HCT116 (cell line): Measurements from ENCODE around the gene SETD9. TPM values are rescaled to one million over a fixed set of nuclear protein-coding genes. Genes with fewer than 3 reads are reported as not detected.

Experiments used
- ATAC-seq: fragments of 200-7000 bp; cut with Tn5 transposase; 2 replicates; pipeline ENCODE4 v1.9.1; 2020; ENCODE audit warnings: mild to moderate bottlenecking, moderate library complexity
- BruUV-seq: library from RNA; stranded (reverse); fragments of 400-500 nt; replicated peaks from 2 replicates; lab custom pipeline; 2021; lab: Mats Ljungman, UMichigan
- CTCF ChIA-PET: fragments of 300-600 bp; sonication (Branson Sonifier 250); formaldehyde crosslinking; loops from one replicate; lab custom pipeline; 2021; ENCODE audit warnings: antibody characterized with exemption; lab: Charles Lee
- POLR2A ChIA-PET: fragments of 300-600, 350-600 bp; sonication (Branson Sonifier 250); formaldehyde crosslinking; loops from one replicate; lab custom pipeline; 2021; ENCODE audit warnings: antibody characterized with exemption; lab: Charles Lee
- RAD21 ChIA-PET, 2 experiments: fragments of 300-600 bp; sonication (Branson Sonifier 250); formaldehyde crosslinking; loops; one replicate each; lab custom pipeline; 2023; ENCODE audit warnings: low total read pairs in 2 of 2; ENCODE audit not compliant: uncharacterized antibody in 2 of 2, unreplicated experiment in 2 of 2, low non-redundant PET in 1 of 2; lab: Charles Lee
- DNase-seq: peaks from one replicate; pipeline ENCODE4 v3.0.0-alpha.2; 2010; ENCODE audit warnings: low read depth, low spot score
- H2AFZ ChIP-seq: fragments of 200-600 bp; shearing (Covaris generic), sonication (generic); 2 replicates; pipeline ENCODE4 v1.6.1; 2017; ENCODE audit warnings: low read depth, mixed run types, mixed read lengths, antibody characterized with exemption, low read length; ENCODE audit not compliant: poor library complexity, severe bottlenecking
- H3K27ac ChIP-seq: 2 replicates; pipeline ENCODE4 v1.5.1; 2012; ENCODE audit warnings: low read depth, low read length
- H3K27me3 ChIP-seq: fragments of 200-600 bp; sonication (generic); 2 replicates; pipeline ENCODE4 v1.6.1; 2016; ENCODE audit warnings: mixed run types, low read length, mixed read lengths; ENCODE audit not compliant: insufficient read depth
- H3K36me3 ChIP-seq, 2 experiments: fragments of 200-500 bp in 1 of 2; fragments of 200-600 bp in 1 of 2; sonication (Bioruptor generic) in 1 of 2; sonication (generic) in 1 of 2; 2 replicates each; pipeline versions ENCODE4 v1.5.1 to v1.6.1; 2014 to 2016; ENCODE audit warnings: low read length in 2 of 2, inconsistent platforms in 1 of 2, mixed read lengths in 1 of 2, mixed run types in 1 of 2; ENCODE audit not compliant: insufficient read depth in 2 of 2, control insufficient read depth in 1 of 2
- H3K4me1 ChIP-seq, 2 experiments: fragments of 200-600 bp in 1 of 2; sonication (generic) in 1 of 2; 2 replicates each; pipeline versions ENCODE4 v1.5.1 to v1.6.1; 2012 to 2017; ENCODE audit warnings: low read length in 2 of 2, inconsistent platforms in 1 of 2, mild to moderate bottlenecking in 1 of 2, mixed read lengths in 1 of 2, mixed run types in 1 of 2, moderate library complexity in 1 of 2; ENCODE audit not compliant: insufficient read depth in 2 of 2, control insufficient read depth in 1 of 2
- H3K4me2 ChIP-seq: fragments of 200-600 bp; sonication (generic); 2 replicates; pipeline ENCODE4 v1.6.1; 2017; ENCODE audit warnings: mixed run types, low read length, mixed read lengths
- H3K4me3 ChIP-seq, 2 experiments: fragments of 200-600 bp in 1 of 2; sonication (generic) in 1 of 2; replicated peaks in 1 of 2; 2 replicates each; pipeline ENCODE4 v1.5.1; 2011 to 2016; ENCODE audit warnings: low read length in 2 of 2, control low read depth in 1 of 2, low read depth in 1 of 2, mild to moderate bottlenecking in 1 of 2, mixed read lengths in 1 of 2, mixed run types in 1 of 2
- H3K79me2 ChIP-seq: fragments of 200-600 bp; sonication (generic); 2 replicates; pipeline ENCODE4 v1.6.1; 2017; ENCODE audit warnings: mild to moderate bottlenecking, mixed run types, low read length, moderate library complexity, mixed read lengths; ENCODE audit not compliant: insufficient read depth
- H3K9ac ChIP-seq: fragments of 200-600 bp; sonication (generic); 2 replicates; pipeline ENCODE4 v1.6.1; 2016; ENCODE audit warnings: low read length, mixed read lengths
- H3K9me2 ChIP-seq: fragments of 200-600 bp; sonication (generic), shearing (Covaris generic); 2 replicates; pipeline ENCODE4 v1.6.1; 2017; ENCODE audit warnings: mixed run types, mild to moderate bottlenecking, moderate library complexity; ENCODE audit not compliant: insufficient read depth
- H3K9me3 ChIP-seq, 2 experiments: fragments of 200-500 bp in 1 of 2; fragments of 200-600 bp in 1 of 2; sonication (Bioruptor generic) in 1 of 2; sonication (generic) in 1 of 2; 2 replicates each; pipeline ENCODE4 v1.6.1; 2014 to 2017; ENCODE audit warnings: low read length in 2 of 2, mixed read lengths in 2 of 2, inconsistent platforms in 1 of 2, low read depth in 1 of 2, mild to moderate bottlenecking in 1 of 2, mixed run types in 1 of 2, moderate library complexity in 1 of 2; ENCODE audit not compliant: control insufficient read depth in 1 of 2, insufficient read depth in 1 of 2
- H4K20me1 ChIP-seq: fragments of 200-600 bp; sonication (generic), shearing (Covaris generic); 2 replicates; pipeline ENCODE4 v1.6.1; 2017; ENCODE audit warnings: mixed run types, mild to moderate bottlenecking, moderate library complexity; ENCODE audit not compliant: insufficient read depth
- ATF3 ChIP-seq: IDR thresholded peaks from 2 replicates; pipeline ENCODE4 v1.6.1; 2012
- CBX3 ChIP-seq: IDR thresholded peaks from 2 replicates; pipeline ENCODE4 v1.6.1; 2012; ENCODE audit warnings: low read depth
- CEBPB ChIP-seq: IDR thresholded peaks from 2 replicates; pipeline ENCODE4 v1.6.1; 2012; ENCODE audit warnings: low read depth
- CTCF ChIP-seq, 3 experiments: fragments of 200-600 bp in 1 of 3; sonication (generic) in 1 of 3; IDR thresholded peaks in 2 of 3; conservative IDR thresholded peaks in 1 of 3; 2 replicates each; pipeline ENCODE4 v1.5.1; 2012 to 2017; ENCODE audit warnings: low read depth in 2 of 3, low read length in 2 of 3, antibody characterized with exemption in 1 of 3, borderline replicate concordance in 1 of 3, control low read depth in 1 of 3, mild to moderate bottlenecking in 1 of 3, mixed read lengths in 1 of 3, mixed run types in 1 of 3, moderate library complexity in 1 of 3; ENCODE audit not compliant: insufficient read depth in 1 of 3
- EGR1 ChIP-seq: IDR thresholded peaks from 2 replicates; pipeline ENCODE4 v1.6.1; 2012; ENCODE audit warnings: low read depth
- ELF1 ChIP-seq: IDR thresholded peaks from 2 replicates; pipeline ENCODE4 v1.6.1; 2012; ENCODE audit warnings: low read depth, borderline replicate concordance
- EZH2 ChIP-seq: fragments of 200-600 bp; sonication (generic); IDR thresholded peaks from 2 replicates; pipeline ENCODE4 v1.6.1; 2017; ENCODE audit warnings: antibody characterized with exemption, mixed run types
- EZH2phosphoT487 ChIP-seq: fragments of 200-600 bp; IDR thresholded peaks from 2 replicates; pipeline ENCODE4 v1.6.1; 2018; ENCODE audit warnings: antibody characterized with exemption, borderline replicate concordance
- FOSL1 ChIP-seq: IDR thresholded peaks from 2 replicates; pipeline ENCODE4 v1.6.1; 2012; ENCODE audit warnings: low read depth
- JUND ChIP-seq: IDR thresholded peaks from 2 replicates; pipeline ENCODE4 v1.6.1; 2012
- MAX ChIP-seq: IDR thresholded peaks from 2 replicates; pipeline ENCODE4 v1.6.1; 2012
- POLR2A ChIP-seq: IDR thresholded peaks from 2 replicates; pipeline ENCODE4 v1.7.0; 2011; ENCODE audit warnings: borderline replicate concordance; ENCODE audit not compliant: insufficient read depth, insufficient read length; ENCODE audit errors: extremely low read depth
- POLR2AphosphoS5 ChIP-seq: IDR thresholded peaks from 2 replicates; pipeline ENCODE4 v1.6.1; 2011; ENCODE audit warnings: mild to moderate bottlenecking, low read depth, low read length, moderate library complexity
- REST ChIP-seq: IDR thresholded peaks from 2 replicates; pipeline ENCODE4 v1.6.1; 2012; ENCODE audit warnings: low read depth
- SIN3A ChIP-seq: IDR thresholded peaks from 2 replicates; pipeline ENCODE4 v1.6.1; 2012; ENCODE audit warnings: low read depth
- SP1 ChIP-seq: IDR thresholded peaks from 2 replicates; pipeline ENCODE4 v1.6.1; 2012; ENCODE audit warnings: low read depth
- YY1 ChIP-seq: IDR thresholded peaks from 2 replicates; pipeline ENCODE4 v1.6.1; 2011; ENCODE audit warnings: low read length, low read depth, moderate library complexity, mild to moderate bottlenecking; ENCODE audit not compliant: insufficient replicate concordance; ENCODE audit errors: extremely low read depth
- ZBTB33 ChIP-seq: IDR thresholded peaks from 2 replicates; pipeline ENCODE4 v1.6.1; 2011; ENCODE audit warnings: mild to moderate bottlenecking, low read length, moderate library complexity; ENCODE audit not compliant: insufficient replicate concordance; ENCODE audit errors: extremely low read depth
- ZFX ChIP-seq: fragments of 450-650 bp; IDR thresholded peaks from 2 replicates; pipeline ENCODE4 v1.6.1; 2017
- ZNF274 ChIP-seq: fragments of 200-500 bp; sonication (Bioruptor generic); IDR thresholded peaks from 2 replicates; pipeline ENCODE4 v1.6.1; 2014; ENCODE audit warnings: mild to moderate bottlenecking, low read depth, low read length, inconsistent platforms
- intact Hi-C: fragments of 100-400 bp; cut with micrococcal nuclease; formaldehyde crosslinking; loops from 2 replicates; pipeline ENCODE4 v1.10.0; 2022
- total RNA-seq: library from RNA; stranded (reverse); gene quantifications from one replicate; pipeline ENCODE4 v1.2.1, GENCODE V29; 2021; ENCODE audit not compliant: unreplicated experiment

SETD9 gene
- total RNA-seq, 1 experiment from 2014 or later, result 10.9 TPM

GRCh38 chr5:56963246-56963645, 53.9 kb downstream of the SETD9 start:
- BruUV-seq, result no TSS peak

More at GRCh38 chr5:56963246-56963645, 53.9 kb downstream of the SETD9 start:
- Histone ChIP-seq H3K79me2 (no peaks in the 10 kb centered on the region), H3K9ac (no peak overlapping the region), H3K4me1 (no peaks in the 10 kb centered on the region), H3K36me3 (no peaks in the 10 kb centered on the region), H3K27me3 (peaks cover 4% of the 10 kb centered on the region; the same call in 1 of the 2 replicates), H3K4me2 (no peak overlapping the region), H4K20me1 (no peaks in the 10 kb centered on the region), H3K9me2 (no peaks in the 10 kb centered on the region), H3K9me3 (no peaks in the 10 kb centered on the region), H3K4me3 (no peak overlapping the region), H3K27ac (no peak overlapping the region), H2AFZ (no peak overlapping the region)
- intact Hi-C loops, result no loop called here
- TF ChIP-seq POLR2A (no peak), ZNF274 (no peak), POLR2AphosphoS5 (no peak), EGR1 (no peak), EZH2 (no peak), MAX (no peak), REST (no peak), SP1 (no peak), FOSL1 (no peak), EZH2phosphoT487 (no peak), ZBTB33 (no peak), CEBPB (no peak), CTCF (IDR thresholded peaks at IDR 0.05 in 2 of 3, conservative IDR thresholded peaks at IDR 0.05 in 1 of 3; ENCODE audit: borderline replicate concordance in 1 of 3, insufficient read depth in 1 of 3, low read depth in 2 of 3, low read length in 2 of 3) (no peak), ATF3 (no peak), SIN3A (no peak), ZFX (no peak), JUND (no peak), ELF1 (no peak), CBX3 (no peak), YY1 (no peak)
- ChIA-PET CTCF (no interaction called here), RAD21 (no interaction called here), POLR2A (no interaction called here)
- no peak for DNase-seq
- no peak for ATAC-seq
